ENCODE results near the gene XYLT2. TPM values are rescaled to one million over a fixed set of nuclear protein-coding genes. Genes with fewer than 3 reads are reported as not detected.

XYLT2 gene
- total and polyA plus RNA-seq, 2 of the 13 experiments (the other 11 are each of a cell fraction or from before 2014, with no cell fraction given): 17.0 to 22.1 TPM

- no peak for TF ChIP-seq STAT6 (CRISPR knock-in tag; IDR thresholded peaks at IDR 0.05; ENCODE audit: borderline replicate concordance)
- TF ChIP-seq FOXA1 (IDR thresholded peaks at IDR 0.05): no peak
- no peak for TF ChIP-seq FOXA1 (CRISPR knock-in tag; IDR thresholded peaks at IDR 0.05)
- peak; percentile 59 for TF ChIP-seq TEAD3 (CRISPR knock-in tag; optimal IDR thresholded peaks at IDR 0.05; ENCODE audit: borderline replicate concordance)
- TF ChIP-seq REPIN1 (CRISPR knock-in tag; IDR thresholded peaks at IDR 0.05; ENCODE audit: borderline replicate concordance, low read depth): peak; percentile 67; the same call in 1 of the 2 replicates
- TF ChIP-seq ZNF331 (CRISPR knock-in tag; IDR thresholded peaks at IDR 0.05): no peak; the same call in 1 of the 2 replicates
- peak; percentile 50; the same call in 1 of the 2 replicates for TF ChIP-seq ZNF788 (CRISPR knock-in tag; IDR thresholded peaks at IDR 0.05; ENCODE audit: borderline replicate concordance)
- no peak for TF ChIP-seq DR1 (CRISPR knock-in tag; IDR thresholded peaks at IDR 0.05)
- TF ChIP-seq PAXIP1 (CRISPR knock-in tag; conservative IDR thresholded peaks at IDR 0.05): no peak
- TF ChIP-seq TRAFD1 (CRISPR knock-in tag; IDR thresholded peaks at IDR 0.05; ENCODE audit: borderline replicate concordance): no peak
- peak; percentile 66 for TF ChIP-seq BORCS8-MEF2B (CRISPR knock-in tag; IDR thresholded peaks at IDR 0.05)
- TF ChIP-seq ZGPAT (CRISPR knock-in tag; IDR thresholded peaks at IDR 0.05): 0 out of 2 replicates have a peak, but pooled peaks have one; percentile 15
- TF ChIP-seq TBX2 (CRISPR knock-in tag; IDR thresholded peaks at IDR 0.05; ENCODE audit: borderline replicate concordance): no peak
- TF ChIP-seq POLR2AphosphoS5 (IDR thresholded peaks at IDR 0.05; ENCODE audit: low read depth, low read length): no peak
- TF ChIP-seq ZNF354B (CRISPR knock-in tag; IDR thresholded peaks at IDR 0.05): 0 out of 2 replicates have a peak, but pooled peaks have one; percentile 58
- no peak for TF ChIP-seq ZNF160 (CRISPR knock-in tag; IDR thresholded peaks at IDR 0.05)
- TF ChIP-seq GTF2F1 (IDR thresholded peaks at IDR 0.05; ENCODE audit: low read length): no peak
- TF ChIP-seq KDM3A (CRISPR knock-in tag; IDR thresholded peaks at IDR 0.05; ENCODE audit: low read depth): no peak; the same call in 1 of the 2 replicates
- no peak for TF ChIP-seq ZFP90 (CRISPR knock-in tag; IDR thresholded peaks at IDR 0.05; ENCODE audit: borderline replicate concordance)
- no peak for TF ChIP-seq ZBTB37 (CRISPR knock-in tag; IDR thresholded peaks at IDR 0.05)
- no peak for TF ChIP-seq RFX1 (IDR thresholded peaks at IDR 0.05)
Measured at GRCh38 chr17:50297407-50297865, 48.5 kb upstream of the XYLT2 start (continued).

All from HepG2 (cell line).